ENCODE data around the gene FAM240A. TPM values are rescaled to one million over a fixed set of nuclear protein-coding genes. Genes with fewer than 3 reads are reported as not detected.

FAM240A gene
- total RNA-seq, 1 experiment from 2014 or later = not detected

- POLR2A ChIA-PET = no interaction called here
- ATAC-seq (no peak), DNase-seq (ENCODE audit: low read depth, low spot score) (no peak)
- intact Hi-C loops (cut with micrococcal nuclease) = no loop called here
- CTCF ChIA-PET = interaction anchor here (1.3 kb wide), 1 partner anchor 16 kb away, joined by 3 read pairs; no protein-coding TSS in a partner anchor
- Histone ChIP-seq H3K9me2 (ENCODE audit: insufficient read depth) (no peaks in the 10 kb centered on the region), H3K27me3 (ENCODE audit: insufficient read depth, low read length) (no peaks in the 10 kb centered on the region), H2AFZ (ENCODE audit: low read depth, low read length, poor library complexity, severe bottlenecking) (no peak overlapping the region), H3K9ac (ENCODE audit: low read length) (no peak overlapping the region), H3K27ac (ENCODE audit: low read depth, low read length) (no peak overlapping the region), H3K4me3 (replicated peaks in 1 of 2; ENCODE audit: low read depth in 1 of 2, low read length in 2 of 2) (no peak overlapping the region), H3K4me1 (ENCODE audit: control insufficient read depth in 1 of 2, insufficient read depth in 2 of 2, low read length in 2 of 2) (peaks cover 2 to 6% of the 10 kb centered on the region in 2 experiments; a peak in 2 of 4 replicates), H3K36me3 (ENCODE audit: control insufficient read depth in 1 of 2, insufficient read depth in 2 of 2, low read length in 2 of 2) (no peaks in the 10 kb centered on the region), H3K9me3 (ENCODE audit: control insufficient read depth in 1 of 2, insufficient read depth in 1 of 2, low read depth in 1 of 2, low read length in 2 of 2) (no peaks in the 10 kb centered on the region), H4K20me1 (ENCODE audit: insufficient read depth) (no peaks in the 10 kb centered on the region), H3K4me2 (ENCODE audit: low read length) (no peak overlapping the region), H3K79me2 (ENCODE audit: insufficient read depth, low read length) (no peaks in the 10 kb centered on the region)
- TF ChIP-seq ATF3 (IDR thresholded peaks at IDR 0.05) = no peak
- TF ChIP-seq SIN3A (IDR thresholded peaks at IDR 0.05; ENCODE audit: low read depth) = no peak
- no peak for TF ChIP-seq ZFX (IDR thresholded peaks at IDR 0.05)
- no peak for TF ChIP-seq JUND (IDR thresholded peaks at IDR 0.05)
- TF ChIP-seq CTCF (IDR thresholded peaks at IDR 0.05 in 2 of 3, conservative IDR thresholded peaks at IDR 0.05 in 1 of 3; ENCODE audit: borderline replicate concordance in 1 of 3, insufficient read depth in 1 of 3, low read depth in 2 of 3, low read length in 2 of 3) = no peak
- no TSS peak for BruUV-seq (replicated peaks)
- RAD21 ChIA-PET (ENCODE audit: low non-redundant PET in 1 of 2, low total read pairs in 2 of 2, uncharacterized antibody in 2 of 2, unreplicated experiment in 2 of 2) = no interaction called here
Observed at GRCh38 chr3:46574243-46574646, 38.1 kb upstream of the FAM240A start.

- ChIA-PET CTCF (interaction anchor here (2.0 kb wide), 1 partner anchor 17 kb away, joined by 5 read pairs; no protein-coding TSS in a partner anchor), POLR2A (no interaction called here)
- TF ChIP-seq TCF7L2 (IDR thresholded peaks at IDR 0.05; ENCODE audit: borderline replicate concordance, extremely low read depth, insufficient read depth, insufficient read length) (no peak), YY1 (IDR thresholded peaks at IDR 0.05; ENCODE audit: extremely low read depth, insufficient replicate concordance, low read depth, low read length) (no peak), EZH2phosphoT487 (IDR thresholded peaks at IDR 0.05; ENCODE audit: borderline replicate concordance) (no peak), EZH2 (IDR thresholded peaks at IDR 0.05) (no peak), ZBTB33 (IDR thresholded peaks at IDR 0.05; ENCODE audit: extremely low read depth, insufficient replicate concordance, low read length) (no peak)
Observed at GRCh38 chr3:46574881-46575576, 37.3 kb upstream of the FAM240A start.

More at GRCh38 chr3:46574881-46575576, 37.3 kb upstream of the FAM240A start:
- BruUV-seq (replicated peaks) = no TSS peak
- H4K20me1 ChIP-seq (ENCODE audit: insufficient read depth) = no peaks in the 10 kb centered on the region
- H3K4me3 ChIP-seq (replicated peaks in 1 of 2; ENCODE audit: low read depth in 1 of 2, low read length in 2 of 2) = no peak overlapping the region
- peaks cover 2 to 8% of the 10 kb centered on the region in 2 experiments; a peak in 2 of 4 replicates for H3K4me1 ChIP-seq (ENCODE audit: control insufficient read depth in 1 of 2, insufficient read depth in 2 of 2, low read length in 2 of 2)
- no peak overlapping the region for H2AFZ ChIP-seq (ENCODE audit: low read depth, low read length, poor library complexity, severe bottlenecking)
- H3K36me3 ChIP-seq (ENCODE audit: control insufficient read depth in 1 of 2, insufficient read depth in 2 of 2, low read length in 2 of 2) = no peaks in the 10 kb centered on the region
- RAD21 ChIA-PET (ENCODE audit: low non-redundant PET in 1 of 2, low total read pairs in 2 of 2, uncharacterized antibody in 2 of 2, unreplicated experiment in 2 of 2) = no interaction called here
- H3K9ac ChIP-seq (ENCODE audit: low read length) = no peak overlapping the region
- intact Hi-C loops (cut with micrococcal nuclease) = no loop called here
- ATAC-seq = no peak
- no peak overlapping the region for H3K4me2 ChIP-seq (ENCODE audit: low read length)
- H3K79me2 ChIP-seq (ENCODE audit: insufficient read depth, low read length) = no peaks in the 10 kb centered on the region
- no peak for DNase-seq (ENCODE audit: low read depth, low spot score)
- H3K9me3 ChIP-seq (ENCODE audit: control insufficient read depth in 1 of 2, insufficient read depth in 1 of 2, low read depth in 1 of 2, low read length in 2 of 2) = no peaks in the 10 kb centered on the region
- no peak overlapping the region for H3K27ac ChIP-seq (ENCODE audit: low read depth, low read length)
- H3K27me3 ChIP-seq (ENCODE audit: insufficient read depth, low read length) = no peaks in the 10 kb centered on the region
- no peaks in the 10 kb centered on the region for H3K9me2 ChIP-seq (ENCODE audit: insufficient read depth)
